Tibial artery (tissue), 4 donors: ENCODE results near the gene AKAP5.

Experiments
- DNase-seq, 2 donors: peaks; one replicate each; pipeline ENCODE4 v3.0.0-alpha.2; 2019
- H3K27ac ChIP-seq, 2 donors: fragments of 200-600 bp; sonication (generic) in 1 of 2; 1 replicate in 1 of 2; 2 replicates in 1 of 2; pipeline ENCODE4 v1.5.1; 2018 to 2019; ENCODE audit warnings: mild to moderate bottlenecking in 1 of 2
- H3K27me3 ChIP-seq, 2 donors: fragments of 200-600 bp; sonication (generic) in 1 of 2; one replicate each; pipeline versions ENCODE4 v1.5.1 to v1.6.0; 2016 to 2019
- H3K36me3 ChIP-seq, 3 donors: fragments of 200-600 bp; sonication (generic) in 2 of 3; one replicate each; pipeline ENCODE4 v1.5.1; 2016 to 2019; ENCODE audit warnings: mild to moderate bottlenecking in 2 of 3
- H3K4me1 ChIP-seq, 4 donors: fragments of 200-600 bp; sonication (generic) in 2 of 4; 1 replicate in 3 of 4; 2 replicates in 1 of 4; pipeline ENCODE4 v1.5.1; 2016 to 2019
- H3K4me3 ChIP-seq, 2 donors: fragments of 200-600 bp; sonication (generic) in 1 of 2; 1 replicate in 1 of 2; 2 replicates in 1 of 2; pipeline ENCODE4 v1.5.1; 2018 to 2019; ENCODE audit warnings: mild to moderate bottlenecking in 2 of 2
- H3K9me3 ChIP-seq, 3 donors: fragments of 200-600 bp; sonication (generic) in 1 of 3; one replicate each; pipeline ENCODE4 v1.5.1; 2016 to 2019
- CTCF ChIP-seq, 2 experiments: fragments of 200-600 bp in 1 of 2; fragments of 450-650 bp in 1 of 2; IDR thresholded peaks; one replicate each; pipeline ENCODE4 v1.5.1; 2017 to 2019; ENCODE audit warnings: antibody characterized with exemption in 2 of 2, mild to moderate bottlenecking in 1 of 2, moderate library complexity in 1 of 2
- intact Hi-C: fragments of 100-400 bp; cut with DNase I; formaldehyde crosslinking; loops from one replicate; pipeline ENCODE4 v1.15.0; 2023; ENCODE audit warnings: low total_unique reads

Gene AKAP5

GRCh38 chr14:64520699-64521098 lies 55.4 kb downstream of the AKAP5 start:
- H3K4me3 ChIP-seq = no peak overlapping the region
- peaks cover 10 to 36% (median 16%) of the 10 kb centered on the region in 3 donors for H3K36me3 ChIP-seq
- H3K4me1 ChIP-seq = peaks cover 0 to 29% (median 6%) of the 10 kb centered on the region in 4 donors
- no peaks in the 10 kb centered on the region for H3K27me3 ChIP-seq
- no peak for DNase-seq
- no peak for TF ChIP-seq CTCF (IDR thresholded peaks at IDR 0.05)
- intact Hi-C loops = no loop called here
- no peaks in the 10 kb centered on the region for H3K9me3 ChIP-seq
- no peak overlapping the region for H3K27ac ChIP-seq

GRCh38 chr14:64522591-64523355 lies 57.5 kb downstream of the AKAP5 start:
- intact Hi-C loops = no loop called here
- no peak for TF ChIP-seq CTCF (IDR thresholded peaks at IDR 0.05)

More at GRCh38 chr14:64522591-64523355, 57.5 kb downstream of the AKAP5 start:
- no peak overlapping the region for H3K4me3 ChIP-seq
- H3K27me3 ChIP-seq = no peaks in the 10 kb centered on the region
- peaks cover 0 to 14% (median 4%) of the 10 kb centered on the region in 4 donors for H3K4me1 ChIP-seq
- no peak overlapping the region for H3K27ac ChIP-seq
- no peaks in the 10 kb centered on the region for H3K9me3 ChIP-seq
- peaks cover 10 to 38% (median 16%) of the 10 kb centered on the region in 3 donors for H3K36me3 ChIP-seq
- DNase-seq = no peak
